22Rv1 (cell line): Measurements from ENCODE around the gene NOXRED1.

Experiments used
- CTCF ChIP-seq: fragments of 450-650 bp; IDR thresholded peaks from 2 replicates; pipeline ENCODE4 v1.5.1; 2017; ENCODE audit warnings: mild to moderate bottlenecking
- ZFX ChIP-seq: fragments of 450-650 bp; IDR thresholded peaks from 2 replicates; pipeline ENCODE4 v1.6.1; 2017; ENCODE audit warnings: antibody characterized with exemption, borderline replicate concordance

GRCh38 chr14:77372304-77372841, 51.0 kb downstream of the NOXRED1 start:
- TF ChIP-seq CTCF (no peak), ZFX (no peak)
